GM19463 (cell line): ENCODE measurements around the gene RIF1.
"Not testable (repeated sequence)": the region's sequence is repeated elsewhere in the genome, so short reads cannot be mapped to it uniquely, and the experiment has no call there.

Experiments
- ATAC-seq: cut with Tn5 transposase; IDR thresholded peaks from one replicate; pipeline ENCODE4 v1.9.1; 2021; ENCODE audit warnings: mild to moderate bottlenecking, moderate library complexity; ENCODE audit not compliant: unreplicated experiment

RIF1 gene

DNA sequence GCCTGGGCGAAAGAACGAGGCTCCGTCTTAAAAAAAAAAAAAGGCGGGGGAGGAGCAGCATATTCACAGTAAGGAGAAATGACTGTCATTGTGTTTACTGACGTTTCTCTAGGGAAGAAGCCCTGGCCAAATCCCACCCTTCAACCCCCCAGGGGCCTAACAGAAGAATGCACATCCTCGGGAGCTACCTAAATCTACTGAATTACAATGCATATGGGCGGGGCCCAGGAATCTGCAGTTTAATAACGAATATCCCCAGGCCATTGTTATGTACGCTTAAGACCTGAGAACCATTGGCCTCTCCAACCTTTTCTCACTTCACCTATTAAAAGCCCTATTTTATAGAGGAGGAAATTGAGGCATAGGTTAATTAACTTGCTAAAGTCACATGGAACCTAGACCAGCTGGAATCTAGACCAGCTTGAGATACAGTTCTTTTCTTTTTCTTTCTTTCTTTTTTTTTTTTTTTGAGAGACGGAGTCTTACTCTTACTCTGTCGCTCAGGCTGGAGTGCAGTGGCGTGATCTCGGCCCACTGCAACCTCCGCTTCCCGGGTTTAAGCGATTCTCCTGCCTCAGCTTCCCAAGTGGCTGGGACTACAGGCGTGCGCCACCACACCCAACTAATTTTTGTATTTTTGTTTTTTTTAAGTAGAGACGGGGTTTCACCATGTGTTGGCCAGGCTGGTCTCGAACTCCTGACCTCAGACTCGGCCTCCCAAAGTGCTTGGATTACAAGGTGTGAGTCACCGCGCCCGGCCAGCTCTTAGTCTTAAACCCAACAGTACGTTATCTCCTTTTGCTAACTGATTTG is 708 bp upstream of the RIF1 start:
- ATAC-seq, result no peak

DNA sequence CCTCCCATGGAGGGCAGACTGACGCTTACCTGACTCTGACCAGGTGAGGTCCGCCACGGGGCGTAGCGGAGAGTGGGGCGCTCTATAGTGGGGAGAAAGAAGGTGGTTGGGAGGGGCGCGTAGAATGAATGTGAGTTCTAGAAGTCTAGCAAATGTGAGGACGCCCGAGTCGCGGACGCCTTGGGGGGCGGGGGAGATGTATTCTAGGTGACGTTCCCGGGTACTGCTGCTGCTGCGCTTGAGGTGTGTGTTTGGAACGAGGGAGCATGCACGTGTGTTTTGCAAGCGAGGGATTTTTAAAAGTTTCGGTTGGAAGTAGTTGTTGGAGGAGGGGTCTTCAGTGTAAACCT is 758 bp downstream of the RIF1 start:
- peak; percentile 27 for ATAC-seq

DNA sequence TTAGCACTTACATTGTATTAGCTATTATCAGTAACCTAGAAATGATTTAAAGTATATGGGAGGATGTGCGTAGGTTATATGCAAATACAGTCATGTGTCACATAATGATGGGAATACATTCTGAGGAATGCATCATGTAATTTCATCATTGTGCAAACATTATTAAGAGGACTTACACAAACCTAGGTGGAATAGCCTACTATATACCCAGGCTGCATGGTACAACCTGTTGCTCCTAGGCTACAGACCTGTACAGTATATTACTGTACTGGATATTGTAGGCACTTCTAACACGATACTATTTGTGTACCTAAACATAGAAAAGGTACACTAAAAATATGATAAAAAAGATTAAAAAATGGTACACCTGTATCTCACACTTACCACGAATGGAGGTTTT is 7.9 kb downstream of the RIF1 start:
- no peak for ATAC-seq

DNA sequence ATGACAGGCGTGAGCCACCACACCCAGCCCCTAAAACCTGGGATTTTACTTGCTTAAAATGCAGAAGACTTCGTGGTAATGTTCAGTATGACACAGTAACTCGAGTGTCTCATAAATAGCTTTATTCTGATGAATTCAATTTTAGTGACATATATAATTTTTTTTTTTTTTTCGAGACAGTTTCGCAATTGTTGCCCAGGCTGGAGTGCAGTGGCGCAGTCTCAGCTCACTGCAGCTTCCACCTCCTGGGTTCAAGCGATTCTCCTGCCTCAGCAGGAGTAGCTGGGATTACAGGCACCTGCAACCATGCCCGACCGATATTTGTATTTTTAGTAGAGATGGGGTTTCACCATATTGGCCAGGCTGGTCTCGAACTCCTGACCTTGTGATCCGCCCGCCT is 12.0 kb downstream of the RIF1 start:
- not testable (repeated sequence) for ATAC-seq

DNA sequence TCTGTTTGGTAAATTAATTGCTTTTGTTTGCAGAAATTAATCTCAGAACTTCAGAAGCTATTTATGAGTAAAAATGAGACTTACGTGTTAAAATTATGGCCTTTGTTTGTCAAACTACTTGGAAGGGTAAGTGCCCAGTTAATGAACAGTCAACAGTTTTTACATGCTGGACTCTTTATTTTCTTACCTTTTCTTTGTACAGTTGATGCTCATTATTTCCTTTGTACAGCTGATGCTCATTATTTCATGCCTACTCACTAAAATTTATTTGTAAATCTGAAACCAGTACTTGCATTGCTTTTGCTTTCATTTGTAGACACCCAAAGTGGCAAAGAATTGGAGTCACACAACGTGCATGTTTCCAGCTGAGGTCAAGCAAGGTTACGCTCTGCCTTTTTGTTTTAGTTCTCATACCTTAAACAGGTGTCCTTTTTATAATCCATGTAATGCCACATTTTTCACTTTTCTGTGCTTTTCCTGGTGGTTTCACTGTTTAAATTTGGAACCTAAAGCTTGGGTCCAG is 13.3 kb downstream of the RIF1 start:
- peak; percentile 87 for ATAC-seq

DNA sequence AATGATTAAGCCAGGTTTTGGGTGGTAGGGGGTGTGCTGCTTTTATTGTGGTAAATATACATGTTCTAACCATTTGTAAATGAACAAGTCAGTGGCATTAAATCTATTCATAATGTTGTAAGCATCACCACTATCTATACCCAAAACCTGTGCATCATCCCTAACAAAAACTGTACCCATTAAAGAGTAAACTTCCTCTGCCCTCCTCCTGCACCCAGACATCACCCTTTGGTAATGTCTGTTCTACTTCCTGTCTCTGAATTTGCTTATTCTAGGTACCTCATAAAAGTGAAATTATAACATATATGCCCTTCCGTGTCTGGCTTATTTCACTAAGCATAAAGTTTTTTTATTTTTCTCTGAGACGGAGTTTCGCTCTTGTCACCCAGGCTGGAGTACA is 14.1 kb downstream of the RIF1 start:
- ATAC-seq, result no peak

DNA sequence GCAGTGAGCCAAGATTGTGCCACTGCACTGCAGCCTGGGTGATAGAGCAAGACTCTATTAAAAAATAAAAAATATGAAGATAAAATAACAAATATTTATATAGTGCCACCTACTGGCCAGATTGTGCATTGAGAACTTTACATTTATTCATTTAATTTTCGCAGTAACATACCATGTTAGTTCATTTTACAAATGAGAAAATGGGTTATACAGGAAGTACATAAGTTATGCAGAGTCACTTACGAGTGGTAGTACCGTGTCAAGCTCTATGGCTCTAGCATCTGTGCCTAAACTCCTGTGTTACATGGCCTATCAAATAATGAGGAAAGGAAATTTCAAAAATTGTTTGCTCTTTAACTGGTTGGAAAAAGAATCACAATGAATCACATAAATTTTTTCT is 27.9 kb downstream of the RIF1 start:
- no peak for ATAC-seq

DNA sequence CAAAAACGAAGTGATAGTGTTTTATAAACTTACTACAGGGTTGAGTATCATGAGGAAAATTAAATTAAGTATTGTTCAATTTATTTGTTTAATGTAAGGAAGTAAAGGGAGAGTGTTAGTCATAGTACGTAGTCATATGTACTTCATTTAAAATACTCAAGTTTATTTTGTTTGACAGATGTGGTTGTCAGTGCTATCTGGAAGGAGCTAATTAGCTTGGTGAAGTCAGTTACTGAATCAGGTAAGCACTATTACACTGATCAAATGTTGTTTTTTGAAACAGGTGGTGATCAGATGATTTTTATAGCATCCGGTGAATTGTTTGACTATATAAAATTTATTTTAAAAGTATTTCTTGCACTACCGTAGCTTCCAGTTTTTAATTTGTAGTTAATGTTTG is 28.8 kb downstream of the RIF1 start:
- no peak for ATAC-seq

DNA sequence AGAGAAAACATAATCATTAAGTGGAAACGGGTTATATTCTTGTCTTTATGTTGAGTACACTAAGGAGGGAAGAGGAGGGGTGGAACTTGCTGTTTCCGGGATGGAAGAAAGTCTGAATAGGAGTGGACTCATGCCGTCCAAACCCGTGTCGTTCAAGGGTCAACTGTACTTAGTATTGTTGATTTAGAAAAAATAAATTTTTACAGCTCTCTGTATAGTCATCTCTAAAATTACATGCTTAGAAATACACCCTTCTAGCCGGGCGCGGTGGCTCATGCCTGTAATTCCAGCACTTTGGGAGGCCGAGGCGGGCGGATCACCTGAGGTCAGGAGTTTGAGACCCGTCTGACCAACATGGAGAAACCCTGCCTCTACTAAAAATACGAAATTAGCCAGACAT is 29.4 kb downstream of the RIF1 start:
- ATAC-seq, result no peak

DNA sequence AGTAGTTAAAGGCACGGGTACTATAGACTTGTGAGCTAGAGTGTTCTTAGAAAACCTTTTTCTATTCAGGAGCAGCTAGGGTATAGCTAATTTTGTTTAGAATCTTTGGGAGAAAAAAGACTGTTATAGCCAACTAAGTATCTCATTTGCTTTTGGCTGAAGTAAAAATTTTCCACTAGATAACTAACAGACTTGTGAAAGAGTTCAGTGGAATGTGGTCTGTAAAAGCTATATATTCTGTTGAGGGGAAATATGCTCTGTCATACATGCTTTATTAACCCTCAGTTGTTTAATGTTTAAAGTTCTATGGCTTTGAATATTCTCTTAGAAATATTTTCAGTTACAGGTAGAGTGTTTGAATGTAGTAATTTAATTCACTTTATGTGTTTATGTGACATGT is 49.7 kb downstream of the RIF1 start:
- ATAC-seq, result no peak

DNA sequence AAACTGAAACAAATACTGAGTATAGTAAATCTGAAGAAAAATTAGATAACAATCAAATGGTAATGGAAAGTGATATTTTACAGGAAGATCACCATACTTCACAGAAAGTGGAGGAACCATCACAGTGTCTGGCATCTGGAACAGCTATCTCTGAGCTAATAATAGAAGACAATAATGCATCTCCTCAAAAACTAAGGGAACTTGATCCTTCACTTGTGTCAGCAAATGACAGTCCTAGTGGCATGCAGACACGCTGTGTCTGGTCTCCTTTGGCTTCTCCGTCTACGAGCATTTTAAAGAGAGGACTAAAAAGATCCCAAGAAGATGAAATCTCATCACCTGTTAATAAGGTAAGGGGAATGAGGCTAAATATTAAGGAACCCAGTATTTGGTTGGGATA is 56.1 kb downstream of the RIF1 start:
- no peak for ATAC-seq

DNA sequence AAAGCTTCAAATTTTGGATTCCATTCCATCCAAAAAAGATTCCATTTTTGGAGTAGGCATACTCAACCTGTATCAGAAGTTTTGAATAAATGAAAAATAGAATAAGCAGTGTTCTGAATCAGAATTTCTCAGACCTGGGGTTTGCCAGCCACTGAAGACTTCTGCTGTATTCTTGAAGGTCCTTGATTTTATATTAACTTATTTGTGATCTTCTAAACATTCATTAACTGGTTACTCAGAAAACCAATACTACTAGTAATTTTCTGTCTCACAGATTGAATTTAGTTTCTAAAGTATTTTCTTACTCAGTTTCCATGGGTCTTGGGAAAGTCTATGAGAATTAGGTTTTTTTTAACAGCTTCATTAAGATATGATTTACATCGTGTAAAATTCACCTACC is 60.9 kb downstream of the RIF1 start:
- ATAC-seq, result no peak

DNA sequence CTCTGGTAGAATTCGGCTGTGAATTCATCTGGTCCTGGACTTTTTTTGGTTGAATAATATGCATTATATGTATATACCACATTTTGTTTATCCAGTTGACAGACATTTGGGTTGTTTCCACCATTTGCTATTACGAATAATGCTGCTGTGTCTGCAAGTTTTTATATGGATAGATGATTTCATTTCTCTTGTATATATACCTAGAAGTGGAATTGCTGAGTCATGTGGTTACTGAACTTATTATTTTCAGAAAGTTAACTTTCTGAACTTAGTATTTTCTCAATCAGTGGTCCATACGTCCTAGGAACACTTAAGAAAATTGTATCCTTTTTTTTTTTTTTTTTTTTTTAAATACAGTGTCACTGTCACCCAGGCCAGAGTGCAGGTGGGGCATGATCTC is 63.3 kb downstream of the RIF1 start:
- no peak for ATAC-seq

DNA sequence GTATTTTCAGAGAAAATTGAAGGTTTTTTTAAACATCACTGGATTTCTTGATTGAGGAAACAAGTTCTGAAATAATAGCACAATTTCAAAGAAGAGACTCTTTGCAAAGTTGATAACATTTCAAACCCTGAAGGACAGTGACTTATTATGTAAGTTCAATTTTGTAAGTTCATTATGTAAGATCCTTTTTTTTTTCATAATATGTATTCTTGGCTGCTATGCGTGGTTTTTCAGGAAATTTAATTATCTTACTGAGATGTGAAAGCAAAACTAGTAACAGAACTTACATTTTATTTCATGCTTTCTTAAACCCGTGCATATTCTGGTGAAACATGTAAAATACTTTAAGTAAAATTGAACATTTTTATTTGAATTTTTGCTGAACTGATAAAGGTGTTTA is 65.4 kb downstream of the RIF1 start:
- no peak for ATAC-seq

DNA sequence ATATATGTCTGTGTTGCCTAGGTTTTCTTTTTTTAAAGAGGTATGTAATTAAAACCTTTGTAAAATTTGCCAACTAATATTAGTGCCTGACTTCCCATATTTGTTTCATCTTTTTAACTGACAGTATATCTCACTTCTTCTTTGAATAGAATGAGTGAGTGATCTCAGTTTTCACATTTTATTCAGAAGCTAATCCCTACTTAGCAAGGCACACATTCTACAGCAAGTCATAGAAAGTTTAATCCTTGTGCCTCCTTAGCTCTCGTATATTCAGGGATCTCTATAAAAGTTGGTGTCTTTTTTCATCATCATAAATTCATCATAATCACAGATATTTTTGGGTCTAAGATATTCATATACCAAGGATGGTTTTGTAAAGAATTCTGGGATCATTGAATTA is 66.6 kb downstream of the RIF1 start:
- no peak for ATAC-seq

DNA sequence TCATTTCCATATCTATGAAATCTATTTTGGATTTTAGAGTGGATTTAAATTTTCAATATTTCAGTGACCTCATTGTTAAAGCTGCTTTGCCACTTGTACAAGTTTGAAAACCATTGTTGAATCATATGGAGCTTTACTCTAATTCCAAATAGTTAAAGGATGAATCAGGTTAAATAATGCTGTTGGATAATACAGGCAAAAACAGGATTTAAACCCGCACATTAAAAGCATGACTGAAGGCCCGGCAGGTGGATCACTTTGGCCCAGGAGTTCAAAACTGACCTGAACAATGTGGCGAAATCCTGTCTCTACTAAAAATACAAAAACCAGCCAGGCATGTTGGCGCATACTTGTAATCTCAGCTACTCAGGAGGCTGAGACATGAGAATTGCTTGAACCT is 68.3 kb downstream of the RIF1 start:
- ATAC-seq, result no peak

DNA sequence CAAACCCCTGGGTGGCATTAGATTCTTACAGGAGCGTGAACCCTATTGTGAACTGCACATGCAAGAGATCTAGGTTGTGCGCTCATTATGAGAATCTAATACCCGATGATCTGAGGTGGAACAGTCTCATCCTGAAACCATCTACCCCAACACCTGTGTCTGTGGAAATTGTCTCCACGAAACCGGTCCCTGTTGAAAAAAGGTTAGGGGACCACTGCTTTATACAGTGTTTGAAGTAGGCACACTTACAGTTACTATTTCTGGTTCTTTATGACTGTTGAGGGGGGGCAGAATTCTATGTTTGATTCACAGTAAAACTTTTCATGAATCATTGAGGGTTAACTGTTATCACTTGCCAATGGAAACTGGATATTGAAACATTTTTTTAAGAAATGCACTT is 72.0 kb downstream of the RIF1 start:
- no peak for ATAC-seq

DNA sequence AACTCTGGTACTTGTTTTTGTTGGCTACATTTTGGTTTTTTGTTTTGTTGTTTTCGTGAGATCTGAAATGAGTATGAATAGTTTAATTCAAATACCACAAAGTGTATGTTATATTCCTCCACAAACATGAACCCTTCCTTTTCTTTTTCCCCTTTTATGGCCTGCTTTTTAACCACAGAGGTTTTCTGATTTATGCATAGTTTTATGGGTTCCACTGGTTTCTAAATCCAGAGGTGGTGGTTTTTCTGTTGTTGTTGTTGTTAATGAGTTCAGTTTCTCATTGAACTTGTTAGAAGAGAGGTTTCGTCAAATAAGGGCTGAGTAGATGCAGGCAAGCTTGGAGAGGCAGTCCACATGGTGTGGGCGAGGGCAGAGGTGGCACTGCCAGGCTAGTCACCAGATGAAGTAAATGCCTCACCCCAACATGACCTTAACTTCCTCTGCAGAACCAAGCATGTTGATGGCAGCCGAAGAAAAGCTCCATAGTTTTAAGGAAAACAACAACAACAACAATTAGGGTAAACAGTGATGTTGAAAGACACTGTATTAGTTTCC is 72.5 kb downstream of the RIF1 start:
- ATAC-seq, result no peak

DNA sequence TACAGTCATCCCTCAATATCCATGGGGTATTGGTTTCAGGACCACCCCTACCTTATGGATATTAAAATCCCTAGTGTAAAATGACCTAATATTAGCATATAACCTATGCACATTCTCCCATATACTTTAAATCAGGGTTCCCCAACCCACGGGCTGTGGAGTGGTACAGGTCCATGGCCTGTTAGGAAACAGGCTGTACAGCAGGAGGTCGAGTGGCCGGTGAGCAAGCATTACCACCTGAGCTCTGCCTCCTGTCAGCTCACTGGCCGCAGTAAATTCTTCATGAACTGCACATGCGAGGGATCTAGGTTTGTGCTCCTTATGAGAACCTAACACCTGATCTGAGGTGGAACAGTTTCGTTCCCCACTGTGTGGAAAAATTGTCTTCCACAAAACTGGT is 73.8 kb downstream of the RIF1 start:
- no peak for ATAC-seq

DNA sequence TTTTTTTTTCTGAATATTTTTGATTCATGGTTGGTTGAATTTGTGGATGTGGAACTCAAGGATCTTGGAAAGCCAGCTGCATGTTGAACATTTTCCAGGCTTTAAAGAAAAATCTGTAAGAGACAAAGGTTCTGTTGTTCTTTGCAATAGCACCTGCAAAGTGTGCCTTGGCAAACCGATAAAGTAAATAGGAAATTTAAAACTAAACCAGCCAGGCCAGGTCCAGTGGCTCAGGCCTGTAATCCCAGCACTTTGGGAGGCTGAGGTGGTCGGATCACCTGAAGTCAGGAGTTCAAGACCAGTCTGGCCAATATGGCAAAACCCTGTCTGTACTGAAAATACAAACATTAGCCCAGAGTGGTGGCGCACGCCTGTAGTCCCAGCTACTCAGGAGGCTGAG is 74.4 kb downstream of the RIF1 start:
- no peak for ATAC-seq

DNA sequence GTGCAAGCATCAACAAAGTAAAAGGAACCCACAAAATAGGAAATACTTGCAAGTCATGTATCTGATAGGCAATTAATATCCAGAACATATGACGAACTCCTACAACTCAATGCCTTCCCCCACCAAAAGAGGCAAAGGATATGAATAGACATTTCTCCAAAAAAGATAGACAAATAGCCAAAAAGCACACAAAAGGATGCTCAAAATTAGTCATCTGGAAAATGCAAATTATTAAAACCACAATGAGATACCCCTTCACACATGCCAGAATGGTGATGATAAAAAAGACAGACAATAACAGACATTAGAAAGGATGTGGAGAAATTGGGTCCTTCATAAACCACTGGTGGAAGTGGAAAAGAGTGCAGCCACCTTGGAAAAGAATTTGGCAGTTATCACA is 76.4 kb downstream of the RIF1 start:
- no peak for ATAC-seq

DNA sequence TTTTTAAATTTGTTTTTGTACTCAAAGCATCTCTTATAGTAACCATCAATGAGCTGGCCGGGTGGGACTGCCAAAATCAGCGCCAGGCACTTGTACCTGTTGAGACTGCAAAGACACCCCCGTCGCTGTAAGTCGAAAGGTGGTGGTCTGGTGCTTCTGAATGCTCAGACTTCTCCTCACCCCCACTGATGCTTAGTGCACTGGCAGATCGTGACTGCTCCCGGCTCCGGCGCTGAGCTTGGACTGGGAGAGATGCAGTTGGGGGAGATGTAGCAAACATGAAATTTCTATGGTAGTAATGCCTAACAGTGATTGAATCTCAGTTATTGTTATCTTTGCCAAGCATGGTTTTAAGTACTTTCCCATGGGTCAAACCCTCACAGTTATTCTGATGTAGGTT is 80.6 kb downstream of the RIF1 start:
- ATAC-seq, result no peak

DNA sequence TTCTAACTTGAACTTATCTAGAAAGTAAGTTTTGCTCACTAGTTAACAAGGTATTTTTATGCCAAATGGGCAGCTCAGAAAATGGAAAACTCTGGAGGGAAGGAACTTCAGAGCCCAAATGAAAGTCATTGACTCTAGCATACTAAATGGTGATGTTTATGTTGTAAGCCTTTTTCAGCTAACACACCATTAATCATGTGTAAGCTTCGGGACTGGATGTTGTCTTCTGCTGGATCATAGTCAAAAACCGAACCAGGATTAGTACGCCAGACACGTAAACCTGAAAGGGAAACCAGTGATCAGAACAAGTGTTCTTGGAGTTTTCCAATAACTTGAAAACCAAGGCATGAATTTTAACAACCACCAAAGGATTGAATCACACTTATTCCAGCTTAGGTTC is 81.8 kb downstream of the RIF1 start:
- no peak for ATAC-seq
